H1 (cell line): ENCODE results near the gene OR11H6. TPM values are rescaled to one million over a fixed set of nuclear protein-coding genes. Genes with fewer than 3 reads are reported as not detected.

ENCODE experiments used
- CTCF ChIA-PET: fragments of 300-600 bp; sonication (Branson Sonifier 250); formaldehyde crosslinking; loops from one replicate; lab custom pipeline; 2021; ENCODE audit not compliant: partially characterized antibody; lab: Charles Lee
- POLR2A ChIA-PET: fragments of 300-600 bp; sonication (Branson Sonifier 250); formaldehyde crosslinking; loops from one replicate; lab custom pipeline; 2021; ENCODE audit warnings: inconsistent platforms; ENCODE audit not compliant: partially characterized antibody; lab: Charles Lee
- DNase-seq, 2 experiments: peaks; one replicate each; pipeline versions ENCODE4 v3.0.0 to v3.0.0-alpha.2; 2010 to 2022; ENCODE audit warnings: low spot score in 2 of 2, low read depth in 1 of 2, mixed read lengths in 1 of 2
- FAIRE-seq: peaks from 2 replicates; lab custom pipeline; 2011; peaks lifted over from hg19 to GRCh38; lab: Jason Lieb, UNC
- H2AFZ ChIP-seq: 2 replicates; pipeline ENCODE4 v1.8.1; 2012; ENCODE audit warnings: low read length, inconsistent platforms
- H2AK5ac ChIP-seq: 2 replicates; pipeline ENCODE4 v1.6.1; 2013; ENCODE audit warnings: low read depth, low read length
- H2BK120ac ChIP-seq: replicated peaks from 2 replicates; pipeline ENCODE3; 2013; ENCODE audit warnings: low read depth, low read length, inconsistent platforms
- H2BK12ac ChIP-seq: 2 replicates; pipeline ENCODE4 v1.6.1; 2013; ENCODE audit warnings: low read depth, low read length
- H2BK15ac ChIP-seq: 2 replicates; pipeline ENCODE4 v1.6.1; 2013; ENCODE audit warnings: low read length
- H2BK20ac ChIP-seq: 2 replicates; pipeline ENCODE4 v1.6.1; 2013; ENCODE audit warnings: low read length
- H2BK5ac ChIP-seq: 2 replicates; pipeline ENCODE4 v1.6.1; 2013; ENCODE audit warnings: low read depth, low read length
- H3K14ac ChIP-seq: 2 replicates; pipeline ENCODE4 v1.6.1; 2013; ENCODE audit warnings: inconsistent platforms; ENCODE audit not compliant: insufficient read length
- H3K18ac ChIP-seq: 2 replicates; pipeline ENCODE4 v1.6.1; 2013; ENCODE audit warnings: low read length; ENCODE audit errors: extremely low read depth
- H3K23ac ChIP-seq: 2 replicates; pipeline ENCODE4 v1.6.1; 2013; ENCODE audit warnings: inconsistent platforms; ENCODE audit not compliant: insufficient read length
- H3K23me2 ChIP-seq: 2 replicates; pipeline ENCODE4 v1.6.1; 2013; ENCODE audit warnings: low read depth, low read length
- H3K27ac ChIP-seq: 2 replicates; pipeline ENCODE4 v1.6.1; 2011; ENCODE audit warnings: low read depth, low read length, inconsistent platforms
- H3K27me3 ChIP-seq, 4 experiments: replicated peaks in 1 of 4; 1 replicate in 1 of 4; 2 replicates in 3 of 4; pipeline versions ENCODE4 v1.6.1 to v1.8.1; 2011 to 2013; ENCODE audit warnings: low read length in 3 of 4, mild to moderate bottlenecking in 3 of 4, inconsistent platforms in 2 of 4, mixed read lengths in 2 of 4, moderate library complexity in 1 of 4; ENCODE audit not compliant: control insufficient read depth in 3 of 4, insufficient read depth in 3 of 4; ENCODE audit errors: extremely low read depth in 1 of 4
- H3K36me3 ChIP-seq, 4 experiments: 2 replicates each; pipeline versions ENCODE4 v1.6.1 to v1.8.1; 2011 to 2013; ENCODE audit warnings: mild to moderate bottlenecking in 4 of 4, low read length in 3 of 4, moderate library complexity in 2 of 4, control low read depth in 1 of 4, inconsistent platforms in 1 of 4; ENCODE audit not compliant: insufficient read depth in 4 of 4, control insufficient read depth in 2 of 4
- H3K4ac ChIP-seq: replicated peaks from 2 replicates; pipeline ENCODE3; 2013; ENCODE audit warnings: low read length, low read depth, mixed read lengths, inconsistent platforms; ENCODE audit not compliant: insufficient read length
- H3K4me1 ChIP-seq, 4 experiments: replicated peaks in 1 of 4; 1 replicate in 1 of 4; 2 replicates in 3 of 4; pipeline versions ENCODE4 v1.6.1 to v1.8.1; 2011 to 2013; ENCODE audit warnings: low read length in 3 of 4, inconsistent platforms in 2 of 4, mixed read lengths in 1 of 4; ENCODE audit not compliant: insufficient read depth in 4 of 4, control insufficient read depth in 3 of 4
- H3K4me2 ChIP-seq, 2 experiments: 2 replicates each; pipeline versions ENCODE4 v1.6.1 to v1.8.1; 2011 to 2013; ENCODE audit warnings: low read depth in 2 of 2, low read length in 2 of 2, control low read depth in 1 of 2, inconsistent platforms in 1 of 2, mild to moderate bottlenecking in 1 of 2; ENCODE audit not compliant: insufficient read depth in 1 of 2
- H3K4me3 ChIP-seq, 4 experiments: fragments of 200-600, 300-600 bp in 1 of 4; sonication (generic), shearing (Covaris generic), sonication (Bioruptor Twin) in 1 of 4; 2 replicates each; pipeline versions ENCODE4 v1.5.1 to v1.8.1; 2011 to 2016; ENCODE audit warnings: low read length in 4 of 4, low read depth in 3 of 4, control low read depth in 2 of 4, inconsistent platforms in 2 of 4, mild to moderate bottlenecking in 2 of 4, mixed read lengths in 1 of 4, moderate library complexity in 1 of 4; ENCODE audit not compliant: insufficient read depth in 2 of 4; ENCODE audit errors: extremely low read depth in 1 of 4
- H3K56ac ChIP-seq: replicated peaks from 2 replicates; pipeline ENCODE3; 2013; ENCODE audit warnings: low read depth, mild to moderate bottlenecking, mixed read lengths, low read length, inconsistent platforms; ENCODE audit not compliant: insufficient read length
- H3K79me1 ChIP-seq: 2 replicates; pipeline ENCODE4 v1.6.1; 2013; ENCODE audit warnings: low read depth, low read length, control low read depth
- H3K79me2 ChIP-seq, 2 experiments: 2 replicates each; pipeline versions ENCODE4 v1.6.1 to v1.8.1; 2012 to 2013; ENCODE audit warnings: low read length in 2 of 2, mild to moderate bottlenecking in 2 of 2, inconsistent platforms in 1 of 2; ENCODE audit not compliant: insufficient read depth in 2 of 2, control insufficient read depth in 1 of 2
- H3K9ac ChIP-seq, 4 experiments: replicated peaks in 1 of 4; 1 replicate in 1 of 4; 2 replicates in 3 of 4; pipeline versions ENCODE4 v1.6.1 to v1.8.1; 2011 to 2013; ENCODE audit warnings: low read depth in 3 of 4, low read length in 3 of 4, control low read depth in 2 of 4, mild to moderate bottlenecking in 2 of 4, moderate library complexity in 2 of 4, inconsistent platforms in 1 of 4; ENCODE audit errors: extremely low read depth in 1 of 4
- H3K9me3 ChIP-seq, 2 experiments: 2 replicates each; pipeline versions ENCODE4 v1.6.1 to v1.8.1; 2012 to 2013; ENCODE audit warnings: mild to moderate bottlenecking in 2 of 2, moderate library complexity in 2 of 2, control low read depth in 1 of 2, inconsistent platforms in 1 of 2, low read depth in 1 of 2, low read length in 1 of 2, mixed read lengths in 1 of 2; ENCODE audit not compliant: insufficient read depth in 2 of 2
- H4K20me1 ChIP-seq, 2 experiments: replicated peaks in 1 of 2; 2 replicates each; pipeline versions ENCODE3 to v1.8.1; 2011 to 2013; ENCODE audit warnings: inconsistent platforms in 2 of 2, low read length in 2 of 2, mild to moderate bottlenecking in 1 of 2; ENCODE audit not compliant: insufficient read depth in 2 of 2, control insufficient read depth in 1 of 2
- H4K5ac ChIP-seq: 2 replicates; pipeline ENCODE4 v1.6.1; 2013; ENCODE audit warnings: low read length, low read depth, mixed read lengths, inconsistent platforms; ENCODE audit not compliant: insufficient read length
- H4K8ac ChIP-seq: 2 replicates; pipeline ENCODE4 v1.8.0; 2013; ENCODE audit warnings: mild to moderate bottlenecking, moderate library complexity, low read length, inconsistent platforms; ENCODE audit not compliant: insufficient read depth; ENCODE audit errors: extremely low read depth
- H4K91ac ChIP-seq: replicated peaks from 2 replicates; pipeline ENCODE3; 2013; ENCODE audit warnings: low read length, mixed read lengths, inconsistent platforms; ENCODE audit not compliant: insufficient read length
- ASH2L ChIP-seq: fragments of 200-600, 300-600 bp; sonication (generic); IDR thresholded peaks from one replicate; pipeline ENCODE4 v1.7.1; 2017; ENCODE audit warnings: low read length
- CBX5 ChIP-seq: fragments of 300-800, 300-1000 bp; sonication (generic); IDR thresholded peaks from 2 replicates; pipeline ENCODE4 v1.7.1; 2016; ENCODE audit warnings: antibody characterized with exemption, low read length, low read depth
- EP300 ChIP-seq, 2 experiments: IDR thresholded peaks; 1 replicate in 1 of 2; 2 replicates in 1 of 2; pipeline ENCODE4 v1.6.1; 2011 to 2012; ENCODE audit warnings: low read depth in 2 of 2, low read length in 2 of 2, mild to moderate bottlenecking in 2 of 2, borderline replicate concordance in 1 of 2, inconsistent platforms in 1 of 2, moderate library complexity in 1 of 2
- GTF2F1 ChIP-seq: IDR thresholded peaks from 2 replicates; pipeline ENCODE4 v1.6.1; 2012; ENCODE audit warnings: low read depth, low read length, improper control_type of control experiment, borderline replicate concordance
- HDAC2 ChIP-seq, 2 experiments: fragments of 300-600 bp in 1 of 2; sonication (generic) in 1 of 2; IDR thresholded peaks; 2 replicates each; pipeline ENCODE4 v1.6.1; 2011 to 2012; ENCODE audit warnings: low read depth in 2 of 2, low read length in 2 of 2, mild to moderate bottlenecking in 2 of 2, moderate library complexity in 2 of 2, borderline replicate concordance in 1 of 2, inconsistent platforms in 1 of 2
- JUND ChIP-seq: IDR thresholded peaks from 2 replicates; pipeline ENCODE4 v1.6.1; 2011; ENCODE audit warnings: mild to moderate bottlenecking, improper control_type of control experiment, low read length
- KDM1A ChIP-seq: fragments of 200-600, 300-600 bp; sonication (generic); IDR thresholded peaks from 2 replicates; pipeline ENCODE4 v1.7.1; 2016; ENCODE audit warnings: mild to moderate bottlenecking, low read length, borderline replicate concordance
- NANOG ChIP-seq: IDR thresholded peaks from 2 replicates; pipeline ENCODE4 v1.6.1; 2011; ENCODE audit warnings: low read length, low read depth, mild to moderate bottlenecking, inconsistent platforms; ENCODE audit not compliant: insufficient read depth, poor library complexity, severe bottlenecking
- POLR2A ChIP-seq, 2 experiments: IDR thresholded peaks; 1 replicate in 1 of 2; 2 replicates in 1 of 2; pipeline ENCODE4 v1.6.1; 2011; ENCODE audit warnings: low read depth in 2 of 2, low read length in 2 of 2, mild to moderate bottlenecking in 2 of 2; ENCODE audit errors: control extremely low read depth in 1 of 2
- SP1 ChIP-seq: IDR thresholded peaks from 2 replicates; pipeline ENCODE4 v1.6.1; 2011; ENCODE audit warnings: low read depth, low read length
- SP4 ChIP-seq: IDR thresholded peaks from 2 replicates; pipeline ENCODE4 v1.6.1; 2012; ENCODE audit warnings: low read length, inconsistent platforms
- TAF1 ChIP-seq: IDR thresholded peaks from 2 replicates; pipeline ENCODE4 v1.6.1; 2011; ENCODE audit warnings: mild to moderate bottlenecking, low read depth, low read length
- TAF7 ChIP-seq: optimal IDR thresholded peaks from 2 replicates; pipeline ENCODE3; 2011; ENCODE audit warnings: low read depth, mild to moderate bottlenecking, inconsistent platforms, low read length, moderate library complexity, borderline replicate concordance
- WGBS, 2 experiments: shearing (Covaris generic) in 1 of 2; methylation state at CpG; one replicate each; pipeline versions ENCODE4 v1.1.6 to v1.1.7; 2013 to 2015; ENCODE audit warnings: low lambda C conversion rate in 2 of 2, mixed read lengths in 2 of 2, inconsistent platforms in 1 of 2, low coverage in 1 of 2, missing lambda C conversion rate in 1 of 2; ENCODE audit not compliant: insufficient replicate concordance in 2 of 2, insufficient coverage in 1 of 2, insufficient read length in 1 of 2; ENCODE audit errors: extremely low coverage in 1 of 2, missing lambda C conversion rate in 1 of 2; 5-methylcytosine and 5-hydroxymethylcytosine counted together
- polyA plus RNA-seq, 7 experiments: library from polyadenylated mRNA; depleted of rRNA in 3 of 7; stranded (reverse) in 5 of 7; unstranded in 2 of 7; fragments of >200 nt in 5 of 7; fragments of 200-250 nt in 2 of 7; gene quantifications; 1 replicate in 5 of 7; 2 replicates in 1 of 7; 4 replicates in 1 of 7; pipeline versions ENCODE4 v1.2.1 to v1.2.3, GENCODE V29; 2011 to 2013; ENCODE audit warnings: missing spikeins in 2 of 7, mixed read lengths in 2 of 7
- total RNA-seq: library from RNA; stranded (reverse); fragmentation: NEBNext Ultra II Directional; extraction: Animal tissue kit (Norgen Biotek cat#: 25700); gene quantifications from 2 replicates; pipeline ENCODE4 v1.2.1, GENCODE V29; 2021
- TF ChIP-seq, protein P1 (sequence below): IDR thresholded peaks from 2 replicates; pipeline ENCODE4 v1.6.1; 2012; ENCODE audit warnings: inconsistent platforms

The OR11H6 gene
- total and polyA plus RNA-seq, 2 of the 8 experiments (the other 6 are each of a cell fraction or from before 2014, with no cell fraction given): not detected

DNA sequence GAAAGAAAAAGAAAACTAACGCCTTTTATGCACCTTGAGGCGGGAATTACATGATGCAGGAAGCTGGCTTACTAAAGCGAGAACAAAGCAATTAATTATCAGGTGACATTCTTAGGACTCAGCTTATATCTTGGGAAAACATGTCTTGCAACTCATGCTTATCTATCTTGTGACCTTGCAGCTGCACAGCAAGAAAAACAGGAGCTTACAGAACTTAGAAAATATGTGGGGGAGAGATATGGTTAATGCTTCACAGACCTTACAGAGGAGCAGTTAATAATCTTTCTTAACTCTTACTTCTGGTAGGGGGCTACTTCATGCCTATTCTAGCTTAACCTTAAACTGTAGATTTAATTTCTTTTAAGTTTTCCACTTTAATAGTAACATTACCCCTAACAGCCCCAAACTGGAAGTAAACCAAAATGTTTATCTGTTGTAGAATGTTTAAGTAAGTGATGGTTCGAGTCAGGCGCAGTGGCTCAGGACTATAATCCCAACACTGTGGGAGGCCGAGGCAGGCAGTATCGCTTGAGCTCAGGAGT is 46.0 kb upstream of the OR11H6 start:
- Histone ChIP-seq H4K5ac (no peak overlapping the region), H2BK5ac (no peak overlapping the region), H3K9me3 (peaks cover 52 to 54% of the 10 kb centered on the region in 2 experiments), H3K14ac (no peak overlapping the region), H2AK5ac (no peak overlapping the region), H2BK12ac (no peak overlapping the region), H4K8ac (no peak overlapping the region), H3K4me1 (no peaks in the 10 kb centered on the region), H2BK120ac (no peak overlapping the region), H2BK20ac (no peak overlapping the region), H3K4ac (no peak overlapping the region), H3K23ac (no peak overlapping the region), H3K4me2 (no peak overlapping the region), H3K23me2 (peaks cover 2% of the 10 kb centered on the region; the same call in 1 of the 2 replicates), H3K36me3 (no peaks in the 10 kb centered on the region), H3K4me3 (no peak overlapping the region), H3K27ac (no peak overlapping the region), H3K79me1 (no peaks in the 10 kb centered on the region), H3K18ac (no peak overlapping the region), H3K56ac (no peak overlapping the region), H4K20me1 (no peaks in the 10 kb centered on the region), H3K79me2 (no peaks in the 10 kb centered on the region), H2BK15ac (no peak overlapping the region), H3K9ac (no peak overlapping the region), H4K91ac (no peak overlapping the region), H2AFZ (no peak overlapping the region), H3K27me3 (no peaks in the 10 kb centered on the region)
- POLR2A ChIA-PET: no interaction called here
- CTCF ChIA-PET: no interaction called here
- no peak for DNase-seq
- no peak for FAIRE-seq
- WGBS, 2 experiments: 93% methylated on average over 7 of the region's 7 CpGs; no CpG with 5 or more reads in 1 of the 2 experiments
- TF ChIP-seq TAF7: no peak
- no peak for TF ChIP-seq SP4
- no peak for TF ChIP-seq NANOG
- no peak for TF ChIP-seq ASH2L
- TF ChIP-seq TAF1: no peak
- no peak for TF ChIP-seq POLR2A (IDR thresholded peaks at IDR 0.05; ENCODE audit: control extremely low read depth in 1 of 2, low read depth in 2 of 2, low read length in 2 of 2)
- TF ChIP-seq KDM1A: no peak
- no peak for TF ChIP-seq GTF2F1
- TF ChIP-seq HDAC2 (IDR thresholded peaks at IDR 0.05; ENCODE audit: borderline replicate concordance in 1 of 2, low read depth in 2 of 2, low read length in 2 of 2): no peak
- TF ChIP-seq, protein P1, sequence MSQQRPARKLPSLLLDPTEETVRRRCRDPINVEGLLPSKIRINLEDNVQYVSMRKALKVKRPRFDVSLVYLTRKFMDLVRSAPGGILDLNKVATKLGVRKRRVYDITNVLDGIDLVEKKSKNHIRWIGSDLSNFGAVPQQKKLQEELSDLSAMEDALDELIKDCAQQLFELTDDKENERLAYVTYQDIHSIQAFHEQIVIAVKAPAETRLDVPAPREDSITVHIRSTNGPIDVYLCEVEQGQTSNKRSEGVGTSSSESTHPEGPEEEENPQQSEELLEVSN: no peak
- TF ChIP-seq SP1: no peak
- TF ChIP-seq CBX5: no peak
- TF ChIP-seq JUND: no peak
- no peak for TF ChIP-seq EP300 (IDR thresholded peaks at IDR 0.05; ENCODE audit: borderline replicate concordance in 1 of 2, low read depth in 2 of 2, low read length in 2 of 2)
